Pulmonary artery endothelial cell (primary cell): ENCODE data around the gene MRPL2. TPM values are rescaled to one million over a fixed set of nuclear protein-coding genes. Genes with fewer than 3 reads are reported as not detected.
"Not testable (repeated sequence)": the region's sequence is repeated elsewhere in the genome, so short reads cannot be mapped to it uniquely, and the experiment has no call there.

ENCODE experiments used
- DNase-seq: peaks from one replicate; pipeline ENCODE4 v3.0.0-alpha.2; 2011; ENCODE audit warnings: low read depth, low spot score
- total RNA-seq: library from RNA; depleted of rRNA; stranded (reverse); fragments of >200 nt; gene quantifications from 2 replicates; pipeline ENCODE4 v1.2.3, GENCODE V29; 2014

MRPL2 gene
- total RNA-seq, 1 donor from 2014 or later, result 21.8 TPM

- DNase-seq, result no peak
These were observed 23.8 kb upstream of the MRPL2 start for GRCh38 chr6:43082806-43083655.

GRCh38 chr6:43081922-43082321, 22.7 kb upstream of the MRPL2 start:
- not testable (repeated sequence) for DNase-seq

GRCh38 chr6:43081043-43081442, 21.8 kb upstream of the MRPL2 start:
- no peak for DNase-seq

GRCh38 chr6:43078691-43079090, 19.5 kb upstream of the MRPL2 start:
- DNase-seq, result no peak

GRCh38 chr6:43077981-43078511, 18.8 kb upstream of the MRPL2 start:
- DNase-seq, result no peak

GRCh38 chr6:43077333-43077809, 18.1 kb upstream of the MRPL2 start:
- DNase-seq, result no peak

GRCh38 chr6:43076464-43077332, 17.5 kb upstream of the MRPL2 start:
- no peak for DNase-seq

- no peak for DNase-seq
These were observed 16.6 kb upstream of the MRPL2 start, which contains the start of gene PTK7 for GRCh38 chr6:43075670-43076463. Gene PTK7 (plus strand): TSS chr6:43076314. CDS start chr6:43076489, 175 bp downstream.

- no peak for DNase-seq
These were observed 15.8 kb upstream of the MRPL2 start for GRCh38 chr6:43074847-43075669.

- no peak for DNase-seq
These were observed 10.9 kb upstream of the MRPL2 start for GRCh38 chr6:43070028-43070632.

GRCh38 chr6:43062818-43063217, 3.6 kb upstream of the MRPL2 start:
- DNase-seq, result no peak

GRCh38 chr6:43061861-43062260, 2.6 kb upstream of the MRPL2 start:
- no peak for DNase-seq

- no peak for DNase-seq
These were observed 1.8 kb upstream of the MRPL2 start for GRCh38 chr6:43060755-43061633.

- no peak for DNase-seq
These were observed 960 bp upstream of the MRPL2 start for GRCh38 chr6:43060034-43060754.

GRCh38 chr6:43058531-43058930, 703 bp downstream of the MRPL2 start:
- DNase-seq, result no peak

- no peak for DNase-seq
These were observed 3.3 kb downstream of the MRPL2 start for GRCh38 chr6:43055966-43056365.

GRCh38 chr6:43054206-43054943, 4.9 kb downstream of the MRPL2 start:
- DNase-seq, result no peak
